ENCODE data around the gene HSPBAP1.

Gene HSPBAP1, protein sequence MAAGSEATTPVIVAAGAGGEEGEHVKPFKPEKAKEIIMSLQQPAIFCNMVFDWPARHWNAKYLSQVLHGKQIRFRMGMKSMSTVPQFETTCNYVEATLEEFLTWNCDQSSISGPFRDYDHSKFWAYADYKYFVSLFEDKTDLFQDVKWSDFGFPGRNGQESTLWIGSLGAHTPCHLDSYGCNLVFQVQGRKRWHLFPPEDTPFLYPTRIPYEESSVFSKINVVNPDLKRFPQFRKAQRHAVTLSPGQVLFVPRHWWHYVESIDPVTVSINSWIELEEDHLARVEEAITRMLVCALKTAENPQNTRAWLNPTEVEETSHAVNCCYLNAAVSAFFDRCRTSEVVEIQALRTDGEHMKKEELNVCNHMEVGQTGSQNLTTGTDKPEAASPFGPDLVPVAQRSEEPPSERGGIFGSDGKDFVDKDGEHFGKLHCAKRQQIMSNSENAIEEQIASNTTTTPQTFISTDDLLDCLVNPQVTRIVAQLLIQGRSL

DNA sequence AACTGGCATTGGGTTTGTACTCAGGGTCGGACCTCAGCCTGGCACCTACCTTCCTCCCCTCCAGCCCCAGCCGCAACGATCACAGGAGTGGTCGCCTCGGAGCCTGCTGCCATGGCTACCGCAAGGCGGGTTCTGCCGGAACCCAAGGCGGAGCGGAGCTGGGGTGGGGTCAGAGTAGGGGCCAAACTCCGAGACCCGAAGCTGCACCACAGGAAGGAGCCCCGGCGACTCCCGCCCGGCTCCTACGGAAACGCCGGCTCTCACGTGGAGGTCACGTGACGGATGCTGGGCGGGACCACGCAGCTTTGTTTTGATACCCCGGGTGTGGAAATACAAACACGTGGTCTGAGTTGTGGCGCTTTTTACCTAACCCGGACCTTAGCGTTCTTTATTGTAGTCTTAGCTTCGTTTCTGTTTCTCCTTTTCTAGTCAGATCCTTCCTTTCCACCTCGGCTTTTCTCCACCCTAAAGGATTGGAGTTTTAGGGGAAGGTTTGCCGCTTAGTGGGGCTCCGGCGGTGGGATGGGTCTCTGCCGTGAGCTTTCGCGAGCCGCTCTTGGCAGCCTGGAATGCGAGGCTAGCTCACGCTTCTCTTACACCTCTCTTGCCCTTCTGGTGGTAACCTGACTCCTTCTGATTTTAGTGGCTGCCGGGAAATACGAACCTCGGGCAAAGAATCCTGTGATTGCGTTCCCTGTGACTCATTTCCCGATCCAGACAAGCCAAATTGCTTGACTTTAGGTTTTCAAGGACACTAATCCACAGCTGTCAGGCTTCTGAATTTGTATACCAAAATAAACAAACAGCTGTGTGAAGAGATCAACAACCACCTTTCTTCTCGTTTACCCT lies at the start of gene HSPBAP1:
Gene HSPBAP1, minus strand, starts transcription at position 264 of the 849 bp plus-strand sequence. Its CDS starts 151 bp downstream, at position 113.
- DNase-seq (ENCODE audit: low spot score in 2 of 2) = peak; percentile 81
- Mint-ChIP-seq H3K36me3 (ENCODE audit: insufficient read depth) (peaks cover 11% of the 10 kb centered on the region), H3K27ac (ENCODE audit: low read depth) (peak within 1 kb of the TSS; percentile 93), H3K4me1 (peaks cover 27% of the 10 kb centered on the region), H3K9me3 (no peaks in the 10 kb centered on the region), H3K27me3 (no peaks in the 10 kb centered on the region), H3K4me3 (no peak within 1 kb of the TSS)
- peak; percentile 78 for ATAC-seq (replicated peaks; ENCODE audit: extremely low read depth, poor library complexity, severe bottlenecking)

DNA sequence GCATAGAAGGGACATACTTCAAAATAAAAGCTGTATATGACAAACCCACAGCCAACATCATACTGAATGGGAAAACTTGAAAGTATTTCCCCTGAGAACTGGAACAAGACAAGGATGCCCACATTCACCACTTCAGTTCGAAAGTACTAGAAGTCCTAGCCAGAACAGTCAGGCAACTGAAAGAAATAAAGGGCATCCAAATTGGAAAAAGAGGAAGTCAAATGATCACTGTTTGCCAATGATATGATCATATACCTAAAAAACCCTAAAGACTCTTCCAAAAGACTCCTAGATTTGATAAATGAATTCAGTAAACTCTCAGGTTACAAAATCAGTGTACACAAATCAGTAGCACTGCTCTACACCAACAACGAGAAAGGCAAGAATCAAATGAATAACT lies 42.0 kb upstream of the HSPBAP1 start:
- DNase-seq (ENCODE audit: low spot score in 2 of 2) = no peak
- Mint-ChIP-seq H3K9me3 (no peaks in the 10 kb centered on the region), H3K4me1 (no peaks in the 10 kb centered on the region), H3K27me3 (no peaks in the 10 kb centered on the region), H3K4me3 (no peak overlapping the region), H3K27ac (ENCODE audit: low read depth) (no peak overlapping the region), H3K36me3 (ENCODE audit: insufficient read depth) (peaks cover 10% of the 10 kb centered on the region)
- no peak for ATAC-seq (replicated peaks; ENCODE audit: extremely low read depth, poor library complexity, severe bottlenecking)

DNA sequence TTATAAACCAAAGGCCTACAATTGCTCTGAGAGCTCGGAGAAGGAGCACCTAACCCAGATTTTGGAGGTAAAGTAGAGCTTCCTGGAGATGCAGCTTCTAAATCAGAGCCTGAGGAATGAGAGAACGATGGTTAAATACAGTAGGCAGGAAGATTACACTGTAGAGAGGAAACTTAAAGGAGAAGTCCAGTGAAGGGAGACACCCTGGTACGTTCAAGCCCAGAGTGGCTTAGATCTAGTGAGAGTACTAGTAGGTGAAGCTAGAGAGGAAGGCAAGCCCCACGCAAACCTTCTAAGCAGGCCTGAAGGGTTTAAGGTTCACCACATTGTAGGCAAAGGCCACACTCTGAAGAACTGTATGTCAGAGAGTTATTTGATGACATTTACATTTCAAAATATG lies 34.6 kb upstream of the HSPBAP1 start:
- no peak overlapping the region for H3K27ac Mint-ChIP-seq (ENCODE audit: low read depth)
- no peak for ATAC-seq (replicated peaks; ENCODE audit: extremely low read depth, poor library complexity, severe bottlenecking)
- no peaks in the 10 kb centered on the region for H3K9me3 Mint-ChIP-seq
- H3K27me3 Mint-ChIP-seq = no peaks in the 10 kb centered on the region
- no peak overlapping the region for H3K4me3 Mint-ChIP-seq
- no peak for DNase-seq (ENCODE audit: low spot score in 2 of 2)
- peaks cover 11% of the 10 kb centered on the region for H3K36me3 Mint-ChIP-seq (ENCODE audit: insufficient read depth)
- H3K4me1 Mint-ChIP-seq = no peaks in the 10 kb centered on the region

DNA sequence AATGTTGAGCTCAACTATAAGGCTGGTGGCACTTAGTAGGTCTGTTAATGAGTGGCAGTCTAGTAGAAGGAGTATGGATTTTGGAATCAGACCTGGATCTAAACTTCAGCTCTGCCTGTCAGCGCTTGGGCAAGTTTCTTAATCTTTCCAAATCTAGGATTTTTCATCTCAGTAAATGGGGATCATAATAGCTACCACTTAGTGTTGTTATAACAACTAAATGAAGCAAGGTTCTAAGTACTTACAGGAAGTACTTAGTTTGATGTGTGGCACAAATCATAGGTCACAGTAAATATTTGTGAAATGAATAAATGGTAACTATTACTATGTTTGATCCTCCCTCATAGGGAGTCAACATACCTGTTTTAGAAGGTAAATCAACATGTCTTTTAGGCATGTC lies 32.6 kb upstream of the HSPBAP1 start:
- ATAC-seq (replicated peaks; ENCODE audit: extremely low read depth, poor library complexity, severe bottlenecking) (no peak), DNase-seq (ENCODE audit: low spot score in 2 of 2) (no peak)
- no peaks in the 10 kb centered on the region for H3K4me1 Mint-ChIP-seq
- no peak overlapping the region for H3K4me3 Mint-ChIP-seq
- peaks cover 7% of the 10 kb centered on the region for H3K36me3 Mint-ChIP-seq (ENCODE audit: insufficient read depth)
- H3K27ac Mint-ChIP-seq (ENCODE audit: low read depth) = no peak overlapping the region
- no peaks in the 10 kb centered on the region for H3K27me3 Mint-ChIP-seq
- no peaks in the 10 kb centered on the region for H3K9me3 Mint-ChIP-seq

DNA sequence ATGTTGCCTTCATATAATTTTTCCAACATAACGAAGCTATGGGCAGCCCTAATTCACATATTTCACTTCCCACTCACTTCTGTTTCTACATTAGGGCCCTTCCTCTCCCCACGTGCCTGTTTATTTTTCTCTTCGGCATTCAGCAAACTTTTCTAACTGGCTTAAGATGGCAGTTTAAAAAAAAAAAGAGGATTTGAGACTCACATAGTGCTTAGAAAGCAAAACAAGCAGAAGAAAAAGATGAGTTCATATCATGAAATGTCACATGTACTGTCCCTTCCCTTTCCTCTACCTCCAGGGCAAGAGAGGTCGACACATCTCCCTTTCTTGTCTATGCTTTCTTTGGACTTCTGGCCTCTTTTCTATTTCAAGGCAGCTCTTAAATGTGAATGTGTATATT lies 31.8 kb upstream of the HSPBAP1 start:
- H3K4me3 Mint-ChIP-seq = no peak overlapping the region
- H3K27me3 Mint-ChIP-seq = no peaks in the 10 kb centered on the region
- H3K36me3 Mint-ChIP-seq (ENCODE audit: insufficient read depth) = peaks cover 5% of the 10 kb centered on the region
- H3K4me1 Mint-ChIP-seq = no peaks in the 10 kb centered on the region
- no peak overlapping the region for H3K27ac Mint-ChIP-seq (ENCODE audit: low read depth)
- ATAC-seq (replicated peaks; ENCODE audit: extremely low read depth, poor library complexity, severe bottlenecking) = no peak
- no peaks in the 10 kb centered on the region for H3K9me3 Mint-ChIP-seq
- no peak for DNase-seq (ENCODE audit: low spot score in 2 of 2)

DNA sequence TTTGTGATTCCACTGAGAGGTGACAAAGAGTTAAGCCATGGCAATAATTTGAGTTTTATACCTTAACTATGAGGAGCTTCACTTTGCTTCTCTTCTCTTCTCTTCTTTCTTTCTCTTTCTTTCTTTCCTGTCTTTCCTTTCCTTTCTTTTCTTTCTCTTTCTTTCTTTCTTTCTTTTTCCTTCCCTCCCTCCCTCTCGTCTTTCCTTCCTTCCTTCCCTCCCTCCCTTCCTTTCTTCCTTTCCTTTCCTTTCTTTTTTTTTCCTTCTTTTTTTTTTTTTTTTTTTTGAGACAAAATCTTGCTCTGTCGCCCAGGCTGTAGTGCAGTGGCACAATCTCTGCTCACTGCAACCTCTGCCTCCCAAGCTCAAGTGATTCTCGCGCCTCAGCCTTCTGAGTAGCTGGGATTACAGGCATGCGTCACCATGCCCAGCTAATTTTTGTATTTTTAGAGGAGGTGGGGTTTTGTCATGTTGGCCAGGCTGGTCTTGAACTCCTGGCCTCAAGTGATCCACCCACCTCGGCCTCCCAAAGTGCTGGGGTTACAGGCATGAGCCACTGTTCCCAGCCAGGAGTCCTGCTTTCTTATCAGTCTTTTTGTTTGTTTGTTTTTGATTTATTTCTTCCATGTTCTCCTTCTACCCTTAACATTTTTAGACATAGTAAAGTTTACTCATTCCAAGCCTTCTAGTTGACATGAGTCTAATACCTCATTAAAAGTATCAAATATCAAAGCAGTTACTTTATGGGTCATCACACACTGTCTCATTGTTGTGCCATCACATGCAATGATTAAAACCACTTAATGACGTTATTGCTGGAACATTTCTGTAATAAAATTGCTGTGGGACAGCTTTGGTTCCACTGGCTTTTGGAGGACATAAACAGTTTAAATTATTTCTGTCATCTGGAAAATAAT lies 31.1 kb upstream of the HSPBAP1 start:
- Mint-ChIP-seq H3K4me3 (no peak overlapping the region), H3K9me3 (no peaks in the 10 kb centered on the region), H3K36me3 (ENCODE audit: insufficient read depth) (peaks cover 4% of the 10 kb centered on the region), H3K27ac (ENCODE audit: low read depth) (no peak overlapping the region), H3K4me1 (no peaks in the 10 kb centered on the region), H3K27me3 (no peaks in the 10 kb centered on the region)
- no peak for ATAC-seq (replicated peaks; ENCODE audit: extremely low read depth, poor library complexity, severe bottlenecking)
- no peak for DNase-seq (ENCODE audit: low spot score in 2 of 2)

DNA sequence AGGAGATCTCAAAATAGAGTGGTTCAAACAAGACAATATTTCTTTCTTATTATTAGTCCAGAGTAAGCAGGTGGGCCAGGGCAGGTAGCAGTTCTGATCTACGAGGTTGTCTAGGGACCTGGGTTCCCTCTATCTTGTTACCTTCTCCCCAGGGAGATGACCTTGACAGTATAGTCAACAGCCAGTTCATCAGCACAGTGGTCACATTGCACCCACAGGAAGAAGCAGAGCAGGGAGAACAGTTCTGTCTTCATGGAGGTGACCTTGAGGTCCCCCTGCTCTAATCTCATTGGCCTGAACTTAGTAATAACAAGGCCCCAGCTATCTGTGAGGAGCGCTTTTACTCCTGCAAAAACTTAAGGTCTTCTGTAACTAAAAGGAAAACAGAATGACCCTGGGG lies 23.0 kb upstream of the HSPBAP1 start:
- no peak overlapping the region for H3K27ac Mint-ChIP-seq (ENCODE audit: low read depth)
- ATAC-seq (replicated peaks; ENCODE audit: extremely low read depth, poor library complexity, severe bottlenecking) (no peak), DNase-seq (ENCODE audit: low spot score in 2 of 2) (no peak)
- H3K4me1 Mint-ChIP-seq = no peaks in the 10 kb centered on the region
- no peaks in the 10 kb centered on the region for H3K9me3 Mint-ChIP-seq
- peaks cover 8% of the 10 kb centered on the region for H3K36me3 Mint-ChIP-seq (ENCODE audit: insufficient read depth)
- no peak overlapping the region for H3K4me3 Mint-ChIP-seq
- no peaks in the 10 kb centered on the region for H3K27me3 Mint-ChIP-seq

DNA sequence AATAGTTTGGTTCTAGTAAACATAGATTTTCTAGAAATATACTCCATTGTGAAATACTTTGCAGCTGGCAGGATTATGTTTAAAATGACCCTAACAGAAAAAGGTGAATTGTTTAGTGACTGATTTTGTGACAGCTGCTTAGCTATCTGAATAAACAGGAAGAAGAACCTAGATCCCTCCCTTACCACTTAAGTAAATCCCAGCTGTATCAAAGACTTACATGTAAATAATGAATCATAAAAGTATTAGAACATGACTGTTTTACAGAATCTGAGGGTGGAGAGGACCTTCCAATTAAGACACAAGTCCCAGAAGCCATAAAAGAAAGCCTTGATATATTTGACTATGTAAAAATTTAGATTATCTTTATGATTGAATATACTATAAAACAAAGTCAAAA lies 17.1 kb upstream of the HSPBAP1 start:
- H3K9me3 Mint-ChIP-seq = no peaks in the 10 kb centered on the region

DNA sequence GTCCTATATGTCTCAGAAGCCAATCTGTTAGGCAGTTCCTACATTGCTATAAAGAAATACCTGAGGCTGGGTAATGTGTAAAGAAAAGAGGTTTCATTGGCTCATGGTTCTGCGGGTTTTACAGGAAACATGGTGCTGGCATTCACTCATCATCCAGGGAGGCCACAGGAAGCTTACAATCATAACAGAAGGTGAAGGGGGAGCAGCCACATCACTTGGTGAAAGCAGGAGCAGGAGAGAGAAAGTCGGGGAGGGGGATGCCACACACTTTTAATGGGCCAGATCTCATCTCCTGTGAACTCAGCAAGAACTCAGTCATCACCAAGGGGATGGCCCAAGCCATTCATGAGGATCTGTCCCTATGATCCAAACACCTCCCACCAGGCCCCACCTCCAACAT lies 10.3 kb upstream of the HSPBAP1 start:
- DNase-seq (ENCODE audit: low spot score in 2 of 2) (no peak), ATAC-seq (replicated peaks; ENCODE audit: extremely low read depth, poor library complexity, severe bottlenecking) (no peak)
- Mint-ChIP-seq H3K27ac (ENCODE audit: low read depth) (no peak overlapping the region), H3K36me3 (ENCODE audit: insufficient read depth) (peaks cover 2% of the 10 kb centered on the region), H3K9me3 (no peaks in the 10 kb centered on the region), H3K4me3 (no peak overlapping the region), H3K27me3 (no peaks in the 10 kb centered on the region), H3K4me1 (peaks cover 13% of the 10 kb centered on the region)

More for the DNA sequence above, 17.1 kb upstream of the HSPBAP1 start:
- no peaks in the 10 kb centered on the region for H3K27me3 Mint-ChIP-seq
- no peak for ATAC-seq (replicated peaks; ENCODE audit: extremely low read depth, poor library complexity, severe bottlenecking)
- H3K4me1 Mint-ChIP-seq = no peaks in the 10 kb centered on the region
- no peak for DNase-seq (ENCODE audit: low spot score in 2 of 2)
- H3K36me3 Mint-ChIP-seq (ENCODE audit: insufficient read depth) = peaks cover 6% of the 10 kb centered on the region
- no peak overlapping the region for H3K27ac Mint-ChIP-seq (ENCODE audit: low read depth)
- H3K4me3 Mint-ChIP-seq = no peak overlapping the region

DNA sequence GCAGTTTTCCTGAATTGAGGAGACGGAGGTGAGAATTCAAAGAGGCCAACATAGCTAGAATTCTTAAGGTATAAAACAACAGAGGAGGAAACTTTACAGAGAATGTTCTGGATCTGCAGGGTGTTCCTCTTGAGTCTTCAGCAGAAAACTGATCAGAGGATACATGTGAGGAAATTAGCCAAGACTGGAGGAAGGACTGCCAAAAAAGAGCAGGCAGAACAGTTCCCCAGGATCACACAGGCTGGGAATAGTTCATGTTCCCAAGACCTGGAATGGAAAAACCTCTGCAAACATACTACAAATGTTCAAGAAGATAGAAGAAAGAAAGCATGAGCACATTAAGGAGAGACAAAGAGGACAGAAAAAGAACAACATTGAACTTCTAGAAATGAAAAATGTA lies 8.7 kb upstream of the HSPBAP1 start:
- H3K9me3 Mint-ChIP-seq = no peaks in the 10 kb centered on the region
- DNase-seq (ENCODE audit: low spot score in 2 of 2) (no peak), ATAC-seq (replicated peaks; ENCODE audit: extremely low read depth, poor library complexity, severe bottlenecking) (no peak)
- H3K27me3 Mint-ChIP-seq = no peaks in the 10 kb centered on the region
- no peak overlapping the region for H3K27ac Mint-ChIP-seq (ENCODE audit: low read depth)
- H3K4me1 Mint-ChIP-seq = peaks cover 14% of the 10 kb centered on the region
- H3K36me3 Mint-ChIP-seq (ENCODE audit: insufficient read depth) = peaks cover 2% of the 10 kb centered on the region
- no peak overlapping the region for H3K4me3 Mint-ChIP-seq

DNA sequence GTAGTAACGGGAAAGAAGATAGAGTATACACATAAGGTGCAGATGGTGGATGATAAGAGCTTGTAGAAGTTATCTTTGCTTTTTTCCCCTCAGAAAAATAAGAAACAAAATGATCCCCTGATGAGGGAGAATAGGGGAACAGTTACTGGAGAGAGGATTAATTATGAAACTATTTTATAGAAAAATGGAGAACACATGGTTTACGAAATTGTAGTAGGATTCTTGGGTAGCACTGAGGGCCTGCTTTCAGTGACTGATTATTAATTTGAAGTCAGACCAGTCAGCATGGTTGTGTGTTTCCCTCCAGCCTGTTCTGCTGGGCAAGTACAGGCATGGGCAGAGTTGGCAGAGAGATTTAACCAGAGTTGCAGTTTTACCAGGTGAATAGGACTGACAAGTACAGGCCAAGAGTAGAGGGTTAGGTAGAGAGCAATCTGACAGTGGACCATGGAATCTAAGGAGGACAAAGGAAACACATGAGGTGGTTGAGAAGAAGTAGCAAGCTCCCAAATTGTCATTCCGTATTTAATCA lies 7.1 kb upstream of the HSPBAP1 start:
- ATAC-seq (replicated peaks; ENCODE audit: extremely low read depth, poor library complexity, severe bottlenecking) = no peak
- H3K9me3 Mint-ChIP-seq = no peaks in the 10 kb centered on the region
- H3K27me3 Mint-ChIP-seq = no peaks in the 10 kb centered on the region
- peaks cover 26% of the 10 kb centered on the region for H3K4me1 Mint-ChIP-seq
- no peak overlapping the region for H3K27ac Mint-ChIP-seq (ENCODE audit: low read depth)
- no peak overlapping the region for H3K4me3 Mint-ChIP-seq
- no peak for DNase-seq (ENCODE audit: low spot score in 2 of 2)
- H3K36me3 Mint-ChIP-seq (ENCODE audit: insufficient read depth) = peaks cover 2% of the 10 kb centered on the region

DNA sequence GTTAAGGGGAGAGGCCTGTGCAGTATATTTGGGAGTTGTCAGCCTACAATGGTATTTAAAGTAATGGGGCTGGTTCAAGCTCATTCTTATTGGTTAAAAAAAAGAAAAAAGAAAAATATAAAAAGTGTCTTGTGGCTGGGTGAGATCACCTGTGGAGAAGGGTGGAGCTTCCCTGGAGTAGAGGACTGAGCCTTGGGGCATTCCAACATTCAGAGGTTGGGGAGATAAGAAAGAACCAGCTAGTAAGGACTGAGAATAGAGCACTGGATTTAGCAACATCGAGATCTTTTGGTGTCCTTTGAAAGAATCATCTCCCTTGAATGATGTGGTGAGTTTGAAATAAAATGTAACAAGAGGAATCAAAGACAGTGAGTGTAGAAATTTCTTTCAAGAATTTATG lies 6.4 kb upstream of the HSPBAP1 start:
- DNase-seq (ENCODE audit: low spot score in 2 of 2) (no peak), ATAC-seq (replicated peaks; ENCODE audit: extremely low read depth, poor library complexity, severe bottlenecking) (no peak)
- Mint-ChIP-seq H3K36me3 (ENCODE audit: insufficient read depth) (peaks cover 2% of the 10 kb centered on the region), H3K27ac (ENCODE audit: low read depth) (no peak overlapping the region), H3K4me3 (no peak overlapping the region), H3K9me3 (no peaks in the 10 kb centered on the region), H3K27me3 (no peaks in the 10 kb centered on the region), H3K4me1 (peaks cover 30% of the 10 kb centered on the region)

Data from central memory CD8-positive, alpha-beta T cell (primary cell).